ENCODE data around the gene STEAP1B. TPM values are rescaled to one million over a fixed set of nuclear protein-coding genes. Genes with fewer than 3 reads are reported as not detected.

Gene STEAP1B
- total and polyA plus RNA-seq, 4 donors: 0.06 to 0.28 (median 0.08) TPM; not detected in 1

DNA sequence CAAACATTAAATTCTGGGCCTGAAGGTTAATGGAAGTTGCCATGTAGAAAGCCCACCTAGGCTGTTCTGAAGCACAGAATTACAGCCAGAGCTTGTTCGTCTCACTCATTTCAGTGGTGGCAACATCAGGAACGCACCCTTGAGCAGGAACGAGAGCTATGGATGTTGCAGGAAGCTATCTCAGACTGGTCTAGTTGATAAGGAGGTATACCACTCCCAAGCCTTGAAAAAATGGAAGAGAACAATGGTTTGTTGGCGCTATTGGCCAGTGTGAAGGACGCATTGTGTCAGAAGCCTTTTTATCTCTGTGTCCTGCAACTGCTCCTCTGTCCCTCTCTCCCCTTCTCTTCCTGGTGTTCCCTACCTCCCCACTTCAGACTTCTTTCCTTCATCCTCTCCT, 82.1 kb downstream of the STEAP1B start (continued):
- TF ChIP-seq, protein P1, sequence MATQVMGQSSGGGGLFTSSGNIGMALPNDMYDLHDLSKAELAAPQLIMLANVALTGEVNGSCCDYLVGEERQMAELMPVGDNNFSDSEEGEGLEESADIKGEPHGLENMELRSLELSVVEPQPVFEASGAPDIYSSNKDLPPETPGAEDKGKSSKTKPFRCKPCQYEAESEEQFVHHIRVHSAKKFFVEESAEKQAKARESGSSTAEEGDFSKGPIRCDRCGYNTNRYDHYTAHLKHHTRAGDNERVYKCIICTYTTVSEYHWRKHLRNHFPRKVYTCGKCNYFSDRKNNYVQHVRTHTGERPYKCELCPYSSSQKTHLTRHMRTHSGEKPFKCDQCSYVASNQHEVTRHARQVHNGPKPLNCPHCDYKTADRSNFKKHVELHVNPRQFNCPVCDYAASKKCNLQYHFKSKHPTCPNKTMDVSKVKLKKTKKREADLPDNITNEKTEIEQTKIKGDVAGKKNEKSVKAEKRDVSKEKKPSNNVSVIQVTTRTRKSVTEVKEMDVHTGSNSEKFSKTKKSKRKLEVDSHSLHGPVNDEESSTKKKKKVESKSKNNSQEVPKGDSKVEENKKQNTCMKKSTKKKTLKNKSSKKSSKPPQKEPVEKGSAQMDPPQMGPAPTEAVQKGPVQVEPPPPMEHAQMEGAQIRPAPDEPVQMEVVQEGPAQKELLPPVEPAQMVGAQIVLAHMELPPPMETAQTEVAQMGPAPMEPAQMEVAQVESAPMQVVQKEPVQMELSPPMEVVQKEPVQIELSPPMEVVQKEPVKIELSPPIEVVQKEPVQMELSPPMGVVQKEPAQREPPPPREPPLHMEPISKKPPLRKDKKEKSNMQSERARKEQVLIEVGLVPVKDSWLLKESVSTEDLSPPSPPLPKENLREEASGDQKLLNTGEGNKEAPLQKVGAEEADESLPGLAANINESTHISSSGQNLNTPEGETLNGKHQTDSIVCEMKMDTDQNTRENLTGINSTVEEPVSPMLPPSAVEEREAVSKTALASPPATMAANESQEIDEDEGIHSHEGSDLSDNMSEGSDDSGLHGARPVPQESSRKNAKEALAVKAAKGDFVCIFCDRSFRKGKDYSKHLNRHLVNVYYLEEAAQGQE (IDR thresholded peaks at IDR 0.05): no peak
- TF ChIP-seq JUND (IDR thresholded peaks at IDR 0.05) (no peak), HNF4G (IDR thresholded peaks at IDR 0.05) (no peak), SP1 (IDR thresholded peaks at IDR 0.05) (no peak)

GRCh38 chr7:22417349-22417748, 82.6 kb downstream of the STEAP1B start:
- H3K9me3 ChIP-seq (ENCODE audit: control insufficient read depth in 4 of 4, low read length in 3 of 4): no peaks in the 10 kb centered on the region
- H3K27ac ChIP-seq (ENCODE audit: low read depth in 1 of 2, low read length in 2 of 2): no peak overlapping the region
- DNase-seq (ENCODE audit: low spot score): no peak
- H3K27me3 ChIP-seq (ENCODE audit: control insufficient read depth in 4 of 4, insufficient read depth in 4 of 4, low read length in 3 of 4): no peaks in the 10 kb centered on the region
- H3K4me3 ChIP-seq (ENCODE audit: low read depth in 1 of 3, low read length in 3 of 3): no peak overlapping the region
- TF ChIP-seq MAX (IDR thresholded peaks at IDR 0.05) (no peak), EGR1 (IDR thresholded peaks at IDR 0.05; ENCODE audit: low read depth in 2 of 2) (no peak), YY1 (IDR thresholded peaks at IDR 0.05) (no peak), NR2F2 (IDR thresholded peaks at IDR 0.05) (no peak), SP1 (IDR thresholded peaks at IDR 0.05) (no peak), RAD21 (IDR thresholded peaks at IDR 0.05) (no peak), CTCF (IDR thresholded peaks at IDR 0.05; ENCODE audit: low read depth, low read length, missing input control) (no peak), HNF4A (conservative IDR thresholded peaks at IDR 0.05) (no peak), HNF4G (IDR thresholded peaks at IDR 0.05) (no peak), GABPA (IDR thresholded peaks at IDR 0.05 in 1 of 2, conservative IDR thresholded peaks at IDR 0.05 in 1 of 2) (no peak), FOXA1 (IDR thresholded peaks at IDR 0.05) (no peak), RXRA (IDR thresholded peaks at IDR 0.05) (no peak), JUND (IDR thresholded peaks at IDR 0.05) (no peak)
- TF ChIP-seq, protein P2, sequence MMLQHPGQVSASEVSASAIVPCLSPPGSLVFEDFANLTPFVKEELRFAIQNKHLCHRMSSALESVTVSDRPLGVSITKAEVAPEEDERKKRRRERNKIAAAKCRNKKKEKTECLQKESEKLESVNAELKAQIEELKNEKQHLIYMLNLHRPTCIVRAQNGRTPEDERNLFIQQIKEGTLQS (IDR thresholded peaks at IDR 0.05): no peak
- TF ChIP-seq, protein P1 (IDR thresholded peaks at IDR 0.05): no peak
- TF ChIP-seq, protein P3, sequence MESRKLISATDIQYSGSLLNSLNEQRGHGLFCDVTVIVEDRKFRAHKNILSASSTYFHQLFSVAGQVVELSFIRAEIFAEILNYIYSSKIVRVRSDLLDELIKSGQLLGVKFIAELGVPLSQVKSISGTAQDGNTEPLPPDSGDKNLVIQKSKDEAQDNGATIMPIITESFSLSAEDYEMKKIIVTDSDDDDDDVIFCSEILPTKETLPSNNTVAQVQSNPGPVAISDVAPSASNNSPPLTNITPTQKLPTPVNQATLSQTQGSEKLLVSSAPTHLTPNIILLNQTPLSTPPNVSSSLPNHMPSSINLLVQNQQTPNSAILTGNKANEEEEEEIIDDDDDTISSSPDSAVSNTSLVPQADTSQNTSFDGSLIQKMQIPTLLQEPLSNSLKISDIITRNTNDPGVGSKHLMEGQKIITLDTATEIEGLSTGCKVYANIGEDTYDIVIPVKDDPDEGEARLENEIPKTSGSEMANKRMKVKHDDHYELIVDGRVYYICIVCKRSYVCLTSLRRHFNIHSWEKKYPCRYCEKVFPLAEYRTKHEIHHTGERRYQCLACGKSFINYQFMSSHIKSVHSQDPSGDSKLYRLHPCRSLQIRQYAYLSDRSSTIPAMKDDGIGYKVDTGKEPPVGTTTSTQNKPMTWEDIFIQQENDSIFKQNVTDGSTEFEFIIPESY (IDR thresholded peaks at IDR 0.05): no peak
- H3K36me3 ChIP-seq (ENCODE audit: control insufficient read depth in 4 of 4, insufficient read depth in 3 of 4, low read depth in 1 of 4, low read length in 3 of 4): no peaks in the 10 kb centered on the region
- H3K9ac ChIP-seq (ENCODE audit: low read depth in 1 of 2, low read length in 2 of 2): no peak overlapping the region
- 88% methylated on average over 2 of the region's 2 CpGs for WGBS
- no peaks in the 10 kb centered on the region for H3K4me1 ChIP-seq (ENCODE audit: control insufficient read depth in 4 of 4, insufficient read depth in 4 of 4, low read length in 3 of 4)

Data from liver (tissue), 9 donors.